OCI-M2 (cell line): ENCODE data around the gene CLDN22.
"Not testable (repeated sequence)": the region's sequence is repeated elsewhere in the genome, so short reads cannot be mapped to it uniquely, and the experiment has no call there.

Experiments
- DNase-seq: peaks from one replicate; lab custom pipeline; 2025; ENCODE audit not compliant: unreplicated experiment; lab: John Stamatoyannopoulos, UW

Gene CLDN22

GRCh38 chr4:183347566-183347965, 27.5 kb upstream of the CLDN22 start:
- no peak for DNase-seq

GRCh38 chr4:183347146-183347545, 27.1 kb upstream of the CLDN22 start:
- DNase-seq: no peak

- no peak for DNase-seq
Measured at GRCh38 chr4:183345261-183345660, 25.2 kb upstream of the CLDN22 start.

GRCh38 chr4:183344523-183345255, 24.6 kb upstream of the CLDN22 start:
- no peak for DNase-seq

DNA sequence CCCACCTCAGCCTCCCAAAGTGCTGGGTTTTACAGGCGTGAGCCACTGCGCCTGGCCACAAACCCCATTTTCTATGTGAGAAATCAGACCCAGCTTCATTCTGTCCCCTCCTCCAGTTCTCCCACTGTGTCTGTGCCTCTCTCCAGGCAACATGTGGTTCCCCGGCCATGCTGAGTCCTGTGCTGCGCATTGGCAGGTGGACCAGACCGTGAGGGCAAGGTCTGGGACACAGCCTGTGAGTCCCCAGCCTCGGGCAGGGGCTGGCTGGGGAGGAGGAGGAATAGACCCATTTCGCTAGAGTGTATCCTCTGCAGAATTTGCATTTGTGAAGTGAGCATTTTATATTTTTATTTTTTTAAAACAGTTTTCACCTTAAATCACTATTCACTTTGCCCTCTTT, 23.7 kb upstream of the CLDN22 start:
- no peak for DNase-seq

- DNase-seq: no peak
Measured at GRCh38 chr4:183342541-183343533, 22.8 kb upstream of the CLDN22 start.

GRCh38 chr4:183337833-183338232, 17.8 kb upstream of the CLDN22 start:
- DNase-seq: no peak

GRCh38 chr4:183337349-183337748, 17.3 kb upstream of the CLDN22 start:
- no peak for DNase-seq

DNA sequence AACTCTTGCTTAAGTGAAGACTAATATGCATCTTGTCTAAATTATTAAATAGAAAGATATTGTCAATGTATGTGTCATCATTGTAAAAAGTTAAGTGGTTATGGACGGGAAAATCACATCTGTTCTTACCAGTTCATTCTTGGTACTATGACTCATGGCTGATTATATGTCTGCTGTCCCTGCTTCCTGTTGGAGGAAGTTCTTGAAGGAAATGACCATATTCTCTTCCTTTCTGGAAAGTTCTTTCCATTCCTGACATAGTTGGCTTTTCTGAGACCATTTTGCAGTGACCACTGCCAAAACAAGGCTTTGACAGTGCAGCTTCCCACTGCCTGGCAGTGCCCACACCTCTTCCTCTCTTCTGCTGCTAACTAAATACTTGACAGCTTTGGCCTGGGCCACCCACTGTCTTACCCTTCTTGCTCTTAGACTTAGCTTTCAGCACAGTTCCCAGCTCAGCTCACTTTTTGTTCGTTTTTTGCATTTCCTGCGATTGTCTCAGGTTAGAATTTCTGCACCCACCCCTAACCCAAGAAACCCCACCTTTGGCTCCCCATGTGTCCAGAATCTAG, 15.4 kb upstream of the CLDN22 start:
- DNase-seq: no peak

- DNase-seq: no peak
Measured at GRCh38 chr4:183333983-183334382, 13.9 kb upstream of the CLDN22 start.

DNA sequence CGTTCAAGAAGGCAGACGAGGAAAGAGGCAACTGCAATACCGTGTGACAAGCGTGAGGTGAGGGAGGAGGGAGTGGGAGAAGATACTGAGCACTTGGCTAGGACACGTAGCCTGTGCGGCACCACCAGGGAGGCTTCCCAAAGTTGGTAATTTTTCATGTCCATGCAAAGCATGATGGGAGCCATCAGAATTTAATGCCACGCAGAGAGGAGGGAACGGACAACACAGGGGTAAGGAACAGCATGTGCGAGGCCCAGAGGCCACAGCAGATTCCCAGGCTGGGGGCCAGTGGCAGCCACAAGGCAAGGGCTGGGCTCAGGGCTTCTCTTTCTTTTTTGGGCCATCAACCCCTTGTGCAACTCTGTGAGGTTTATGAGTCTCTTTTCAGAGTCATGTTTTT, 13.1 kb upstream of the CLDN22 start:
- no peak for DNase-seq

GRCh38 chr4:183332447-183332846, 12.4 kb upstream of the CLDN22 start:
- DNase-seq: no peak

DNA sequence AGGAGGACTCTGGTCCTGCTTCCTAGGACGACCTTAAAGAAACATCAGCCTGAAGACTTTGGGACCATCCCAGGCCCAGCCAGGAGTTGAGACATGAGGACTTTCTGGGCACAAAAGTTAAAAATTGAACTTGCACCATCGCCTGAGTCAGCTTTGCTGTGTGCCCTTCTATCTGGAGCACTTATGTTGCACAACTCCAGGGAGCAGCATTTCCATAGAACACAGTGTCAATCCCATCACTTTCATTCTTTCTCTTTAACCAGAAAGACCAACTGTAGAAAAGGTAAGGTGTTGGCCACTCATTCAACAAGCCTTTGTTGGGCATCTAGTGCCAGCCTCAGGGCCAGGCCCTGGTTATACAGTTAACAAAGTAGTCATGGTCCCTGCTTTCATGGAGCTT, 10.8 kb upstream of the CLDN22 start:
- no peak for DNase-seq

GRCh38 chr4:183329954-183330742, 10.1 kb upstream of the CLDN22 start:
- DNase-seq: no peak

GRCh38 chr4:183329244-183329643, 9.2 kb upstream of the CLDN22 start:
- DNase-seq: no peak

DNA sequence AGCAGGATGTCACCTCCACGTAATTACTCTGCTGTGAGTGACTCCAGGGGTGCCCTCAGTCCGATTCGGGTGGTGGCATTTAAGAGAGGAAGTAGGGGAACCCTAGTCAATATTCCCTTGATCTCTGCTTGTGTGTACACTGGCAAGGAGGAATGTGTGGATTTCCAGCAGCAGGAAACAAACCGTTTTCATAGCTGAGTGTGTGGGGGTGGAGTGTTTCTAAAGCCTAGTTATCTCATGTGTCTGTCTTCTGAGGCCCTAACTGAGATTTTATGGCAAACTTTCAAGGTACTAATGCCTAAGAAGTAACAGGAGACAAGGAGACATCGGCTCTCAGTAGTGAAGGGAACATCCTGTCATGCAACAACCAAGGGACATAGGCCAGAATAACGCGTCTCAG, 8.8 kb upstream of the CLDN22 start:
- no peak for DNase-seq

GRCh38 chr4:183327827-183328226, 7.8 kb upstream of the CLDN22 start:
- DNase-seq: no peak

GRCh38 chr4:183326853-183327252, 6.8 kb upstream of the CLDN22 start:
- no peak for DNase-seq

DNA sequence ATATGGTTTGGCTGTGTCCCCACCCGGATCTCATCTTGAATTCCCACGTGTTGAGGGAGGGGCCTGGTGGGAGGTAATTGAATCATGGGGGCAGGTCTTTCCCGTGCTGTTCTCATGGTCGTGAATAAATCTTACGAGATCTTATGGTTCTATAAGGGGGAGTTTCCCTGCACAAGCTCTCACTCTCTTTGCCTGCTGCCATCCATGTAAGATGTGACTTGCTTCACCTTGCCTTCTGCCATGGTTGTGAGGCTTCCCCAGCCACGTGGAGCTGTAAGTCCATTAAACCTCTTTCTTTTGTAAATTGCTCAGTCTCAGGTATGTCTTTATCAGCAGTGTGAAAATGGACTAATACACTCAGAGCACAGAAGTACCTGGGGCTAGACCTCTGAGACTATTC, 6.3 kb upstream of the CLDN22 start:
- not testable (repeated sequence) for DNase-seq

GRCh38 chr4:183324619-183325018, 4.5 kb upstream of the CLDN22 start:
- no peak for DNase-seq

GRCh38 chr4:183324056-183324455, 4.0 kb upstream of the CLDN22 start:
- DNase-seq: not testable (repeated sequence)
